ENCODE results near the gene MAP3K20. TPM values are rescaled to one million over a fixed set of nuclear protein-coding genes. Genes with fewer than 3 reads are reported as not detected.
"Not testable (repeated sequence)": the region's sequence is repeated elsewhere in the genome, so short reads cannot be mapped to it uniquely, and the experiment has no call there.

Gene MAP3K20
- total RNA-seq, 1 experiment from 2014 or later: 7.1 TPM

GRCh38 chr2:173164396-173164795 is 88.8 kb downstream of the MAP3K20 start:
- DNase-seq: no peak
- Histone ChIP-seq H3K4me3 (ENCODE audit: insufficient read depth, low read depth, low read length) (no peak overlapping the region), H3K27me3 (ENCODE audit: control insufficient read depth, insufficient read depth, low read length) (no peaks in the 10 kb centered on the region), H3K36me3 (replicated peaks; ENCODE audit: control insufficient read depth, insufficient read depth, low read length) (no peaks in the 10 kb centered on the region)

GRCh38 chr2:173165443-173166238 is 90.0 kb downstream of the MAP3K20 start:
- H3K27me3 ChIP-seq (ENCODE audit: control insufficient read depth, insufficient read depth, low read length): no peaks in the 10 kb centered on the region
- no peak overlapping the region for H3K4me3 ChIP-seq (ENCODE audit: insufficient read depth, low read depth, low read length)
- no peak for DNase-seq

GRCh38 chr2:173171321-173171720 is 95.7 kb downstream of the MAP3K20 start:
- no peak for DNase-seq
- no peaks in the 10 kb centered on the region for H3K36me3 ChIP-seq (replicated peaks; ENCODE audit: control insufficient read depth, insufficient read depth, low read length)

More at GRCh38 chr2:173165443-173166238, 90.0 kb downstream of the MAP3K20 start:
- H3K36me3 ChIP-seq (replicated peaks; ENCODE audit: control insufficient read depth, insufficient read depth, low read length): no peaks in the 10 kb centered on the region

GRCh38 chr2:173171924-173172643 is 96.4 kb downstream of the MAP3K20 start:
- no peak overlapping the region for H3K4me3 ChIP-seq (ENCODE audit: insufficient read depth, low read depth, low read length)
- no peaks in the 10 kb centered on the region for H3K27me3 ChIP-seq (ENCODE audit: control insufficient read depth, insufficient read depth, low read length)
- no peak for DNase-seq
- H3K36me3 ChIP-seq (replicated peaks; ENCODE audit: control insufficient read depth, insufficient read depth, low read length): no peaks in the 10 kb centered on the region

More at GRCh38 chr2:173171321-173171720, 95.7 kb downstream of the MAP3K20 start:
- Histone ChIP-seq H3K4me3 (ENCODE audit: insufficient read depth, low read depth, low read length) (no peak overlapping the region), H3K27me3 (ENCODE audit: control insufficient read depth, insufficient read depth, low read length) (no peaks in the 10 kb centered on the region)

GRCh38 chr2:173174339-173174738 is 98.7 kb downstream of the MAP3K20 start:
- H3K27me3 ChIP-seq (ENCODE audit: control insufficient read depth, insufficient read depth, low read length); H3K4me3 ChIP-seq (ENCODE audit: insufficient read depth, low read depth, low read length); DNase-seq; H3K36me3 ChIP-seq (replicated peaks; ENCODE audit: control insufficient read depth, insufficient read depth, low read length): not testable (repeated sequence)

GRCh38 chr2:173175222-173175621 is 99.6 kb downstream of the MAP3K20 start:
- H3K4me3 ChIP-seq (ENCODE audit: insufficient read depth, low read depth, low read length): no peak overlapping the region
- H3K27me3 ChIP-seq (ENCODE audit: control insufficient read depth, insufficient read depth, low read length): no peaks in the 10 kb centered on the region
- DNase-seq: no peak
- no peaks in the 10 kb centered on the region for H3K36me3 ChIP-seq (replicated peaks; ENCODE audit: control insufficient read depth, insufficient read depth, low read length)

- no peaks in the 10 kb centered on the region for H3K27me3 ChIP-seq (ENCODE audit: control insufficient read depth, insufficient read depth, low read length)
- no peaks in the 10 kb centered on the region for H3K36me3 ChIP-seq (replicated peaks; ENCODE audit: control insufficient read depth, insufficient read depth, low read length)
- no peak for DNase-seq
- no peak overlapping the region for H3K4me3 ChIP-seq (ENCODE audit: insufficient read depth, low read depth, low read length)
Measured at GRCh38 chr2:173181982-173182381, 106.3 kb downstream of the MAP3K20 start.

- Histone ChIP-seq H3K4me3 (ENCODE audit: insufficient read depth, low read depth, low read length) (no peak overlapping the region), H3K27me3 (ENCODE audit: control insufficient read depth, insufficient read depth, low read length) (no peaks in the 10 kb centered on the region), H3K36me3 (replicated peaks; ENCODE audit: control insufficient read depth, insufficient read depth, low read length) (no peaks in the 10 kb centered on the region)
- DNase-seq: peak; percentile 19
Measured at GRCh38 chr2:173184031-173185004, 108.7 kb downstream of the MAP3K20 start.

GRCh38 chr2:173185437-173185836 is 109.8 kb downstream of the MAP3K20 start:
- no peaks in the 10 kb centered on the region for H3K27me3 ChIP-seq (ENCODE audit: control insufficient read depth, insufficient read depth, low read length)
- no peak overlapping the region for H3K4me3 ChIP-seq (ENCODE audit: insufficient read depth, low read depth, low read length)
- H3K36me3 ChIP-seq (replicated peaks; ENCODE audit: control insufficient read depth, insufficient read depth, low read length): no peaks in the 10 kb centered on the region
- no peak for DNase-seq

GRCh38 chr2:173187941-173188788 is 112.5 kb downstream of the MAP3K20 start:
- no peaks in the 10 kb centered on the region for H3K27me3 ChIP-seq (ENCODE audit: control insufficient read depth, insufficient read depth, low read length)
- no peaks in the 10 kb centered on the region for H3K36me3 ChIP-seq (replicated peaks; ENCODE audit: control insufficient read depth, insufficient read depth, low read length)
- no peak overlapping the region for H3K4me3 ChIP-seq (ENCODE audit: insufficient read depth, low read depth, low read length)
- DNase-seq: no peak

GRCh38 chr2:173191601-173192000 is 116.0 kb downstream of the MAP3K20 start:
- no peak for DNase-seq
- Histone ChIP-seq H3K27me3 (ENCODE audit: control insufficient read depth, insufficient read depth, low read length) (no peaks in the 10 kb centered on the region), H3K36me3 (replicated peaks; ENCODE audit: control insufficient read depth, insufficient read depth, low read length) (no peaks in the 10 kb centered on the region), H3K4me3 (ENCODE audit: insufficient read depth, low read depth, low read length) (no peak overlapping the region)

- DNase-seq: no peak
- Histone ChIP-seq H3K36me3 (replicated peaks; ENCODE audit: control insufficient read depth, insufficient read depth, low read length) (no peaks in the 10 kb centered on the region), H3K27me3 (ENCODE audit: control insufficient read depth, insufficient read depth, low read length) (no peaks in the 10 kb centered on the region), H3K4me3 (ENCODE audit: insufficient read depth, low read depth, low read length) (no peak overlapping the region)
Measured at GRCh38 chr2:173192071-173192470, 116.4 kb downstream of the MAP3K20 start.

- H3K27me3 ChIP-seq (ENCODE audit: control insufficient read depth, insufficient read depth, low read length): no peaks in the 10 kb centered on the region
- H3K4me3 ChIP-seq (ENCODE audit: insufficient read depth, low read depth, low read length): no peak overlapping the region
- no peaks in the 10 kb centered on the region for H3K36me3 ChIP-seq (replicated peaks; ENCODE audit: control insufficient read depth, insufficient read depth, low read length)
- DNase-seq: no peak
Measured at GRCh38 chr2:173193925-173194324, 118.3 kb downstream of the MAP3K20 start.

Data from H7 (cell line).